ENCODE measurements around the gene YPEL2. TPM values are rescaled to one million over a fixed set of nuclear protein-coding genes. Genes with fewer than 3 reads are reported as not detected.

The YPEL2 gene
- total and polyA plus RNA-seq, 2 of the 13 experiments (the other 11 are each of a cell fraction or from before 2014, with no cell fraction given) = 8.5 to 21.1 TPM

DNA sequence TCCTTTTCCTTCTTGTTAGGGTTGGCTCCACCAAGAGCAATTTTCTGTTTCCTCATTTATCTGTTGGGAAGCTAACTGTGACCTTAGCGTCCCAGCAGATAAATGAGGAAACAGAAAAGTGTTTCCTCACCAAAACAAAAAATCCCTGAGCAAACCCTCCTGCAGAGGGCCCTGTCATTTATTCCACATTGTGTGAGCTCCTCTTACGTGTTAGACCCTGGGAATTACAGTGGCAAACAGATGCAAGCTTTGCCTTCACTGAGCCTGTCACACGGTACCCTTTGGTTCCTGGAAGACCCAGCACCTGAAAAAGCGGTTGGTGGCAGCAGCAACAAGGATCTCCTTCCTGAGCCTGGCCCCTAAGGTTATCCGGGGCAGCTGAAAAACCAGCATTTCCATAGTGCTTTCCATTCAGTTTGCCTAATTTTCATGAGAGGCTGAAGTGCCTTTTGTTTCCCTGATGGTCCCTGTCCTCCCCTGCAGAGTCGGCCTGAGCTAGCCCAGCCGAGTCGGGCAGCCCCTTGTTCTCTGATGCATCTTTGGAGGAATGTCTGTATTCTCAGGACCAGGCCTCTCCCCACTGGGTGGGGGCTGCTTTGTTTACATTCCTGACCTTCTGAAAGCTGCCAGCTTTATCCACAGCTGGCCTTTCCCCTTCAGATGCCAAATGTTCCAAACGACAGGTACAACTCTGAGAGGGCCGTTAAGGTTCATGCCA is 34.7 kb downstream of the YPEL2 start (continued):
- TF ChIP-seq THAP11 (CRISPR knock-in tag; IDR thresholded peaks at IDR 0.05) (peak; percentile 12; the same call in 1 of the 2 replicates), CEBPG (CRISPR knock-in tag; IDR thresholded peaks at IDR 0.05) (no peak), ZNF567 (CRISPR knock-in tag; IDR thresholded peaks at IDR 0.05; ENCODE audit: borderline replicate concordance) (no peak), JARID2 (CRISPR knock-in tag; IDR thresholded peaks at IDR 0.05; ENCODE audit: insufficient replicate concordance) (no peak), ZNF496 (CRISPR knock-in tag; IDR thresholded peaks at IDR 0.05; ENCODE audit: insufficient replicate concordance) (no peak), SRSF9 (IDR thresholded peaks at IDR 0.05; ENCODE audit: borderline replicate concordance, insufficient read depth, low read depth, low read length, poor library complexity, severe bottlenecking) (no peak), ZNF383 (CRISPR knock-in tag; IDR thresholded peaks at IDR 0.05; ENCODE audit: borderline replicate concordance) (0 out of 2 replicates have a peak, but pooled peaks have one; percentile 50), PRMT3 (CRISPR knock-in tag; IDR thresholded peaks at IDR 0.05; ENCODE audit: borderline replicate concordance, low read depth) (no peak), ZNF317 (CRISPR knock-in tag; IDR thresholded peaks at IDR 0.05) (no peak), POLR2AphosphoS5 (IDR thresholded peaks at IDR 0.05; ENCODE audit: low read depth, low read length) (no peak)
- TF ChIP-seq, protein P1, sequence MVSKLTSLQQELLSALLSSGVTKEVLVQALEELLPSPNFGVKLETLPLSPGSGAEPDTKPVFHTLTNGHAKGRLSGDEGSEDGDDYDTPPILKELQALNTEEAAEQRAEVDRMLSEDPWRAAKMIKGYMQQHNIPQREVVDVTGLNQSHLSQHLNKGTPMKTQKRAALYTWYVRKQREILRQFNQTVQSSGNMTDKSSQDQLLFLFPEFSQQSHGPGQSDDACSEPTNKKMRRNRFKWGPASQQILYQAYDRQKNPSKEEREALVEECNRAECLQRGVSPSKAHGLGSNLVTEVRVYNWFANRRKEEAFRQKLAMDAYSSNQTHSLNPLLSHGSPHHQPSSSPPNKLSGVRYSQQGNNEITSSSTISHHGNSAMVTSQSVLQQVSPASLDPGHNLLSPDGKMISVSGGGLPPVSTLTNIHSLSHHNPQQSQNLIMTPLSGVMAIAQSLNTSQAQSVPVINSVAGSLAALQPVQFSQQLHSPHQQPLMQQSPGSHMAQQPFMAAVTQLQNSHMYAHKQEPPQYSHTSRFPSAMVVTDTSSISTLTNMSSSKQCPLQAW (CRISPR knock-in tag; IDR thresholded peaks at IDR 0.05) = no peak
- TF ChIP-seq, protein P2, sequence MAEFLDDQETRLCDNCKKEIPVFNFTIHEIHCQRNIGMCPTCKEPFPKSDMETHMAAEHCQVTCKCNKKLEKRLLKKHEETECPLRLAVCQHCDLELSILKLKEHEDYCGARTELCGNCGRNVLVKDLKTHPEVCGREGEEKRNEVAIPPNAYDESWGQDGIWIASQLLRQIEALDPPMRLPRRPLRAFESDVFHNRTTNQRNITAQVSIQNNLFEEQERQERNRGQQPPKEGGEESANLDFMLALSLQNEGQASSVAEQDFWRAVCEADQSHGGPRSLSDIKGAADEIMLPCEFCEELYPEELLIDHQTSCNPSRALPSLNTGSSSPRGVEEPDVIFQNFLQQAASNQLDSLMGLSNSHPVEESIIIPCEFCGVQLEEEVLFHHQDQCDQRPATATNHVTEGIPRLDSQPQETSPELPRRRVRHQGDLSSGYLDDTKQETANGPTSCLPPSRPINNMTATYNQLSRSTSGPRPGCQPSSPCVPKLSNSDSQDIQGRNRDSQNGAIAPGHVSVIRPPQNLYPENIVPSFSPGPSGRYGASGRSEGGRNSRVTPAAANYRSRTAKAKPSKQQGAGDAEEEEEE (CRISPR knock-in tag; IDR thresholded peaks at IDR 0.05; ENCODE audit: borderline replicate concordance) = no peak
